MCF 10A (cell line): ENCODE measurements around the gene MGAT4A. TPM values are rescaled to one million over a fixed set of nuclear protein-coding genes. Genes with fewer than 3 reads are reported as not detected.

Source experiments
- BruUV-seq: library from RNA; stranded (reverse); fragments of 400-500 nt; replicated peaks from 2 replicates; lab custom pipeline; 2021; lab: Mats Ljungman, UMichigan
- CTCF ChIA-PET: fragments of 300-600 bp; sonication (Branson Sonifier 250); formaldehyde crosslinking; extraction: SDS; loops from one replicate; lab custom pipeline; 2021; ENCODE audit warnings: antibody characterized with exemption, inconsistent platforms; lab: Yijun Ruan, JAX
- POLR2A ChIA-PET: fragments of 300-600, 350-650 bp; sonication (Branson Sonifier 250); formaldehyde crosslinking; extraction: SDS; loops from one replicate; lab custom pipeline; 2020; ENCODE audit warnings: antibody characterized with exemption, inconsistent platforms; lab: Yijun Ruan, JAX
- DNase-seq: peaks from one replicate; pipeline ENCODE4 v3.0.0-alpha.2; 2018; ENCODE audit not compliant: unreplicated experiment
- H3K27ac Mint-ChIP-seq: one replicate; pipeline ENCODE4 v1.8.0; 2022; ENCODE audit warnings: mild to moderate bottlenecking, low read depth, mixed read lengths; ENCODE audit not compliant: unreplicated experiment
- H3K27me3 Mint-ChIP-seq: one replicate; pipeline ENCODE4 v1.8.0; 2022; ENCODE audit warnings: mixed read lengths; ENCODE audit not compliant: insufficient read depth, unreplicated experiment
- H3K36me3 Mint-ChIP-seq: one replicate; pipeline ENCODE4 v1.8.0; 2022; ENCODE audit warnings: mild to moderate bottlenecking, moderate library complexity, mixed read lengths; ENCODE audit not compliant: insufficient read depth, unreplicated experiment
- H3K4me1 Mint-ChIP-seq: one replicate; pipeline ENCODE4 v1.8.0; 2022; ENCODE audit warnings: mixed read lengths; ENCODE audit not compliant: insufficient read depth, unreplicated experiment
- H3K4me3 Mint-ChIP-seq: one replicate; pipeline ENCODE4 v1.8.0; 2022; ENCODE audit warnings: mild to moderate bottlenecking, moderate library complexity, mixed read lengths; ENCODE audit not compliant: unreplicated experiment
- H3K9me3 Mint-ChIP-seq: one replicate; pipeline ENCODE4 v1.8.0; 2022; ENCODE audit warnings: mixed read lengths; ENCODE audit not compliant: unreplicated experiment
- intact Hi-C: fragments of 100-400 bp; cut with micrococcal nuclease; formaldehyde crosslinking; loops from 2 replicates; pipeline ENCODE4 v1.14.1; 2022
- total RNA-seq: library from RNA; stranded (reverse); gene quantifications from 2 replicates; pipeline ENCODE4 v1.2.3, GENCODE V29; 2022
- TF ChIP-seq, protein P1 (sequence below): fragments of 200-600 bp; IDR thresholded peaks from one replicate; pipeline ENCODE4 v1.8.0; 2022; ENCODE audit warnings: antibody characterized with exemption, mild to moderate bottlenecking; ENCODE audit not compliant: unreplicated experiment

MGAT4A gene
- total RNA-seq, 1 experiment from 2014 or later: 3.7 TPM

DNA sequence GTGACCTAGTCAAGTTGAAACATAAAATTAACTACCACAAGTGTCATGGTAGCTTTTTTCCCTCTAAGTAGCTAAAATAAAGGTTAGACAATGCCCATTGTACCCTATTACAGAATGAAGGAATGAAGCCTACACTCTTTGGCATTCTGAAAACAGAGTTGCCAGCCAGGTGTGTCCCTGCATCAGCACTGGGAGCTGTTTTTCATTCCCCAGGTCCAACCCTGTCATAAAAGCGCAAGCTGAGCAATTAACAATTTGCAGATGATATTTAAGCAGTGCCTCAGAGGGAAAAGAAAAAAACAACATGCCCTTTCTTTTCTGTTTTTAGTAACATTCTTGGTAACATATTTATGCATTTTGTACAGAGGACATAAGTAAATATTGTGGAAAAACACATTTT is 46.8 kb upstream of the MGAT4A start:
- BruUV-seq: no TSS peak
- no peak overlapping the region for H3K27ac Mint-ChIP-seq
- H3K9me3 Mint-ChIP-seq: peaks cover 9% of the 10 kb centered on the region
- POLR2A ChIA-PET: interaction anchor here (1.5 kb wide), 1 partner anchor 28 kb away, joined by 6 read pairs; no protein-coding TSS in a partner anchor
- TF ChIP-seq, protein P1, sequence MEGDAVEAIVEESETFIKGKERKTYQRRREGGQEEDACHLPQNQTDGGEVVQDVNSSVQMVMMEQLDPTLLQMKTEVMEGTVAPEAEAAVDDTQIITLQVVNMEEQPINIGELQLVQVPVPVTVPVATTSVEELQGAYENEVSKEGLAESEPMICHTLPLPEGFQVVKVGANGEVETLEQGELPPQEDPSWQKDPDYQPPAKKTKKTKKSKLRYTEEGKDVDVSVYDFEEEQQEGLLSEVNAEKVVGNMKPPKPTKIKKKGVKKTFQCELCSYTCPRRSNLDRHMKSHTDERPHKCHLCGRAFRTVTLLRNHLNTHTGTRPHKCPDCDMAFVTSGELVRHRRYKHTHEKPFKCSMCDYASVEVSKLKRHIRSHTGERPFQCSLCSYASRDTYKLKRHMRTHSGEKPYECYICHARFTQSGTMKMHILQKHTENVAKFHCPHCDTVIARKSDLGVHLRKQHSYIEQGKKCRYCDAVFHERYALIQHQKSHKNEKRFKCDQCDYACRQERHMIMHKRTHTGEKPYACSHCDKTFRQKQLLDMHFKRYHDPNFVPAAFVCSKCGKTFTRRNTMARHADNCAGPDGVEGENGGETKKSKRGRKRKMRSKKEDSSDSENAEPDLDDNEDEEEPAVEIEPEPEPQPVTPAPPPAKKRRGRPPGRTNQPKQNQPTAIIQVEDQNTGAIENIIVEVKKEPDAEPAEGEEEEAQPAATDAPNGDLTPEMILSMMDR: no peak
- no peak overlapping the region for H3K4me3 Mint-ChIP-seq
- DNase-seq: no peak
- no peaks in the 10 kb centered on the region for H3K36me3 Mint-ChIP-seq
- peaks cover 3% of the 10 kb centered on the region for H3K4me1 Mint-ChIP-seq
- intact Hi-C loops: no loop called here
- CTCF ChIA-PET: no interaction called here
- peaks cover 7% of the 10 kb centered on the region for H3K27me3 Mint-ChIP-seq

DNA sequence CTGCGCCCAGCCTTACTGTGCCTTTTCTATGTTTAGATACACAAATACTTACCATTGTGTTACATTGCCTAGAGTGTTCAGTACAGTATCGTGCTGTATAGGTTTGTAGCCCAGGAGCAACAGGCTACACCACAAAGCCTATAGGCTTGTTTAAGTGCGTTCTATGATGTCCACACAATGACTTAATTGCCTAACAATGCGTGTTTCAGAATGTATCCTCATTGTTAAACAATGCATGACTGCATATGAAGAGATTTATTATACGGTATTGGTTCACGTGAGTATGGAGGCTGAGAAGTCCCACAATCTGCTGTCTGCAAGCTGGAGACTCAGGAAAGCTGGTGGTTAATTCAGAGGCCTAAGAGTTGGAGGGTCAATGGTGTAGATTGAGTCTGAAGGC is 46.1 kb upstream of the MGAT4A start:
- BruUV-seq: no TSS peak
- CTCF ChIA-PET: no interaction called here
- DNase-seq: no peak
- Mint-ChIP-seq H3K9me3 (peaks cover 5% of the 10 kb centered on the region), H3K36me3 (no peaks in the 10 kb centered on the region), H3K27me3 (peaks cover 14% of the 10 kb centered on the region), H3K4me3 (no peak overlapping the region), H3K4me1 (peaks cover 8% of the 10 kb centered on the region), H3K27ac (no peak overlapping the region)
- intact Hi-C loops: no loop called here
- POLR2A ChIA-PET: interaction anchor here (1.5 kb wide), 1 partner anchor 29 kb away, joined by 6 read pairs; no protein-coding TSS in a partner anchor
- TF ChIP-seq, protein P1: no peak

DNA sequence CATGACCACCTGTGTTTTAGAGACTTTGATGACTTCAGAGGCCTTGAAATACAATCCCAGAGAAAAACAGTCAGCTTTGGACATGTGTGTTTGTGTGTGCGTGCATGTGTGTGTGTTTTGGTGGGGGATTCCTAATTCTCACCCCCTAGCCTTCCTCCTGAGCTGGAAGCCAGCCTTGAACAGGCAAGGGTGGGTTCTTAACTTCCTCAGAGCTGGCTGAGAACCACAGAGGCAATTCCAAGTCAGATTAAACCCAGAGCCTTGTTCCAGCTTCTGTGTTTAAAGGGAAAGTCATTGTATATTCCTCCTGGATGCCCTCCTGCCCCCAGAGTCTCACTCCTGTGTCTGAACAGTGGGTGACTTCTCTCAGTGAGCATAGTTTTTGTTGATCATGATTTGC is 45.2 kb upstream of the MGAT4A start:
- POLR2A ChIA-PET: no interaction called here
- CTCF ChIA-PET: no interaction called here
- H3K9me3 Mint-ChIP-seq: no peaks in the 10 kb centered on the region

DNA sequence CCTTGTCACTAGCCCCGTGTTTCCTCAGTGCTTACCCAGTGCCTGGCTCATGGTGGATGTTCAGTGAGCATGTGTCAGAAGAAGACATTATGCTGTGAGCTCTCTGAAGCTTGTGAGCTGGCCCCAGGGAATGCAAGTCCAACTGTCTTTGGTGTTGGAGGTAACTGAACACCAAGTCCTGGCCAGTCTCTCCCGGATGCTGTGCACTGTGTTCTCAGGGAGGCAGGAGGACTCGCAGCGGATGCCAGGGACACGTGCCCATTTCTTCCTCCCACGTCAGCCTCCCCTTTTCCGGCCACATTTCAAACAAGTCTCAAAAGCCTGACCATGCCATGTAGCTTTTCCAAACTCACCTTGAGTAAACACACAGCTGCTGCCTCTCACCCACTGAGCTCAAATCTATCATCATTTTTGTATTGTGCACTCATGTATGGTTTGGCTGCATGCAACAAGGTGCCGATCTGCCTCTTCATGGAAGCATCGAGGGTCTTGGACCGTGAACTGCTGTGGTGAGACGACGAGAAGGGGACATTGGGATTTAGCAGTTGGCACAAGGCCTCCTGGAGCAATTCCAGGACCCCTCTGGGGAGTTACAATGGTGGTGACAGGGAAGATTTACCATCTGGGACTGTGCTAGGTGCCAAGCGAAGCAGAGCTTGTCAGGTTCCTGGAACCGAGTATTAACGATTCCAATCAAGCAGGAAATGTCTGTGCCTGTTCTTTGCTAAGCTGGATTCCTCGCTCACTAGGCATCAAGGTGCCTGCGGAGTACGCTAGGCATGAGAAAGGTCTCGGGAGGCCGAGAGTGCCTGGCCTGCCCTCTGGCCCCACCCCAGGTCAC is 44.4 kb upstream of the MGAT4A start:
- intact Hi-C loops: no loop called here
- CTCF ChIA-PET: interaction anchor here (0.5 to 0.6 kb wide), 2 partner anchors 10 to 849 kb away, joined by 3 read pairs; no protein-coding TSS in a partner anchor
- H3K27ac Mint-ChIP-seq: no peak overlapping the region

More for the DNA sequence above, 45.2 kb upstream of the MGAT4A start:
- peaks cover 23% of the 10 kb centered on the region for H3K27me3 Mint-ChIP-seq
- H3K36me3 Mint-ChIP-seq: no peaks in the 10 kb centered on the region
- DNase-seq: no peak
- peaks cover 14% of the 10 kb centered on the region for H3K4me1 Mint-ChIP-seq
- no TSS peak for BruUV-seq
- H3K27ac Mint-ChIP-seq: no peak overlapping the region
- no peak overlapping the region for H3K4me3 Mint-ChIP-seq
- TF ChIP-seq, protein P1: no peak
- intact Hi-C loops: no loop called here

More for the DNA sequence above, 44.4 kb upstream of the MGAT4A start:
- Mint-ChIP-seq H3K36me3 (no peaks in the 10 kb centered on the region), H3K27me3 (peaks cover 24% of the 10 kb centered on the region), H3K4me3 (no peak overlapping the region), H3K4me1 (peaks cover 14% of the 10 kb centered on the region), H3K9me3 (no peaks in the 10 kb centered on the region)
- BruUV-seq: no TSS peak
- TF ChIP-seq, protein P1: no peak
- no peak for DNase-seq
- POLR2A ChIA-PET: no interaction called here
